Stimulated activated CD8-positive, alpha-beta memory T cell treated with anti-CD3 and anti-CD28 coated beads, Interleukin-4, amount 100 ng/mL, for 48 hours (primary cell): ENCODE data around the gene TNRC6A.
A peak's percentile ranks its signal among the peaks of the same experiment; 100 is the strongest.
"Not testable (repeated sequence)": the region's sequence is repeated elsewhere in the genome, so short reads cannot be mapped to it uniquely, and the experiment has no call there.

Experiments
- DNase-seq: peaks from one replicate; pipeline ENCODE4 v3.0.0-alpha.2; 2020

TNRC6A gene

GRCh38 chr16:24820522-24820921, 91.1 kb downstream of the TNRC6A start:
- DNase-seq, result no peak

- DNase-seq, result no peak
These were observed 91.7 kb downstream of the TNRC6A start for GRCh38 chr16:24821129-24821528.

GRCh38 chr16:24822542-24822941, 93.1 kb downstream of the TNRC6A start:
- no peak for DNase-seq

- DNase-seq, result no peak
These were observed 93.5 kb downstream of the TNRC6A start for GRCh38 chr16:24822974-24823373.

GRCh38 chr16:24825696-24826095, 96.2 kb downstream of the TNRC6A start:
- no peak for DNase-seq

GRCh38 chr16:24826096-24826690, 96.7 kb downstream of the TNRC6A start:
- no peak for DNase-seq

GRCh38 chr16:24826817-24827566, 97.5 kb downstream of the TNRC6A start:
- DNase-seq, result no peak

GRCh38 chr16:24829153-24829552, 99.7 kb downstream of the TNRC6A start:
- DNase-seq, result peak; percentile 2

- no peak for DNase-seq
These were observed 103.9 kb downstream of the TNRC6A start for GRCh38 chr16:24833352-24833751.

GRCh38 chr16:24834459-24835335, 105.2 kb downstream of the TNRC6A start:
- no peak for DNase-seq

GRCh38 chr16:24836836-24837235, 107.4 kb downstream of the TNRC6A start:
- no peak for DNase-seq

- DNase-seq, result no peak
These were observed 108.5 kb downstream of the TNRC6A start for GRCh38 chr16:24837969-24838368.

GRCh38 chr16:24838554-24839266, 109.3 kb downstream of the TNRC6A start:
- DNase-seq, result no peak

- no peak for DNase-seq
These were observed 110.0 kb downstream of the TNRC6A start for GRCh38 chr16:24839347-24839972.

- no peak for DNase-seq
These were observed 111.8 kb downstream of the TNRC6A start for GRCh38 chr16:24841291-24841690.

- no peak for DNase-seq
These were observed 114.9 kb downstream of the TNRC6A start for GRCh38 chr16:24844101-24845030.

- DNase-seq, result not testable (repeated sequence)
These were observed 115.5 kb downstream of the TNRC6A start for GRCh38 chr16:24845031-24845365.

- DNase-seq, result no peak
These were observed 116.5 kb downstream of the TNRC6A start, which contains the start of gene SLC5A11 for GRCh38 chr16:24845726-24846547. Gene SLC5A11, plus strand, starts transcription at chr16:24845963. Its CDS starts 12,681 bp downstream, at chr16:24858644.

GRCh38 chr16:24846548-24847357, 117.3 kb downstream of the TNRC6A start:
- DNase-seq, result no peak

- DNase-seq, result no peak
These were observed 117.9 kb downstream of the TNRC6A start for GRCh38 chr16:24847358-24847664.
